Measurements from ENCODE around the gene TPRG1L.
A peak's percentile ranks its signal among the peaks of the same experiment; 100 is the strongest.

Gene TPRG1L

GRCh38 chr1:3609769-3610526, 14.9 kb upstream of the TPRG1L start:
- Histone ChIP-seq H3K36me3 (ENCODE audit: control insufficient read depth in 2 of 2, insufficient read depth in 1 of 2, low read length in 2 of 2) (no peaks in the 10 kb centered on the region), H3K4me1 (ENCODE audit: control insufficient read depth, insufficient read depth, low read length) (no peaks in the 10 kb centered on the region; the same call in 1 of the 2 replicates), H3K27ac (ENCODE audit: extremely low read depth, low read depth, low read length) (no peak overlapping the region), H3K9me3 (ENCODE audit: control insufficient read depth, insufficient read depth, low read depth, low read length) (no peaks in the 10 kb centered on the region), H3K4me3 (ENCODE audit: low read depth, low read length) (no peak overlapping the region)
- ChIA-PET CTCF (interaction anchor here (1.0 to 1.7 kb wide), 2 partner anchors 10 to 18 kb away, joined by 3 to 9 read pairs; no protein-coding TSS in a partner anchor), POLR2A (no interaction called here)
- TF ChIP-seq GLIS1 (tag by site-specific recombination; IDR thresholded peaks at IDR 0.05) (no peak), ZNF302 (tag by site-specific recombination; IDR thresholded peaks at IDR 0.05; ENCODE audit: low read depth) (no peak), EGR2 (tag by site-specific recombination; IDR thresholded peaks at IDR 0.05; ENCODE audit: low read depth) (peak; percentile 29; the same call in 1 of the 2 replicates), ZNF138 (tag by site-specific recombination; IDR thresholded peaks at IDR 0.05; ENCODE audit: borderline replicate concordance) (no peak), WT1 (tag by site-specific recombination; IDR thresholded peaks at IDR 0.05) (0 out of 2 replicates have a peak, but pooled peaks have one; percentile 31), ZBTB26 (tag by site-specific recombination; optimal IDR thresholded peaks at IDR 0.05) (no peak), ZNF157 (tag by site-specific recombination; IDR thresholded peaks at IDR 0.05) (no peak), ZNF174 (tag by site-specific recombination; IDR thresholded peaks at IDR 0.05) (no peak), GLI2 (tag by site-specific recombination; IDR thresholded peaks at IDR 0.05; ENCODE audit: borderline replicate concordance, low read depth) (no peak), OSR2 (tag by site-specific recombination; IDR thresholded peaks at IDR 0.05) (no peak), ZNF433 (tag by site-specific recombination; IDR thresholded peaks at IDR 0.05; ENCODE audit: low read depth) (no peak), ZNF341 (tag by site-specific recombination; IDR thresholded peaks at IDR 0.05; ENCODE audit: low read depth) (peak; percentile 66), ZFP3 (tag by site-specific recombination; IDR thresholded peaks at IDR 0.05; ENCODE audit: low read depth) (no peak), ZNF843 (tag by site-specific recombination; IDR thresholded peaks at IDR 0.05) (no peak), ZNF37A (tag by site-specific recombination; IDR thresholded peaks at IDR 0.05) (no peak), ZNF202 (tag by site-specific recombination; IDR thresholded peaks at IDR 0.05; ENCODE audit: borderline replicate concordance) (no peak), ZNF350 (tag by site-specific recombination; IDR thresholded peaks at IDR 0.05) (no peak), ZNF830 (tag by site-specific recombination; IDR thresholded peaks at IDR 0.05; ENCODE audit: low read depth) (no peak), ZNF521 (tag by site-specific recombination; IDR thresholded peaks at IDR 0.05) (no peak), MYNN (tag by site-specific recombination; IDR thresholded peaks at IDR 0.05; ENCODE audit: borderline replicate concordance) (no peak), ZBTB17 (tag by site-specific recombination; IDR thresholded peaks at IDR 0.05) (no peak), ZNF624 (tag by site-specific recombination; IDR thresholded peaks at IDR 0.05) (no peak), GLI4 (tag by site-specific recombination; IDR thresholded peaks at IDR 0.05) (no peak)
- TF ChIP-seq, protein P1, sequence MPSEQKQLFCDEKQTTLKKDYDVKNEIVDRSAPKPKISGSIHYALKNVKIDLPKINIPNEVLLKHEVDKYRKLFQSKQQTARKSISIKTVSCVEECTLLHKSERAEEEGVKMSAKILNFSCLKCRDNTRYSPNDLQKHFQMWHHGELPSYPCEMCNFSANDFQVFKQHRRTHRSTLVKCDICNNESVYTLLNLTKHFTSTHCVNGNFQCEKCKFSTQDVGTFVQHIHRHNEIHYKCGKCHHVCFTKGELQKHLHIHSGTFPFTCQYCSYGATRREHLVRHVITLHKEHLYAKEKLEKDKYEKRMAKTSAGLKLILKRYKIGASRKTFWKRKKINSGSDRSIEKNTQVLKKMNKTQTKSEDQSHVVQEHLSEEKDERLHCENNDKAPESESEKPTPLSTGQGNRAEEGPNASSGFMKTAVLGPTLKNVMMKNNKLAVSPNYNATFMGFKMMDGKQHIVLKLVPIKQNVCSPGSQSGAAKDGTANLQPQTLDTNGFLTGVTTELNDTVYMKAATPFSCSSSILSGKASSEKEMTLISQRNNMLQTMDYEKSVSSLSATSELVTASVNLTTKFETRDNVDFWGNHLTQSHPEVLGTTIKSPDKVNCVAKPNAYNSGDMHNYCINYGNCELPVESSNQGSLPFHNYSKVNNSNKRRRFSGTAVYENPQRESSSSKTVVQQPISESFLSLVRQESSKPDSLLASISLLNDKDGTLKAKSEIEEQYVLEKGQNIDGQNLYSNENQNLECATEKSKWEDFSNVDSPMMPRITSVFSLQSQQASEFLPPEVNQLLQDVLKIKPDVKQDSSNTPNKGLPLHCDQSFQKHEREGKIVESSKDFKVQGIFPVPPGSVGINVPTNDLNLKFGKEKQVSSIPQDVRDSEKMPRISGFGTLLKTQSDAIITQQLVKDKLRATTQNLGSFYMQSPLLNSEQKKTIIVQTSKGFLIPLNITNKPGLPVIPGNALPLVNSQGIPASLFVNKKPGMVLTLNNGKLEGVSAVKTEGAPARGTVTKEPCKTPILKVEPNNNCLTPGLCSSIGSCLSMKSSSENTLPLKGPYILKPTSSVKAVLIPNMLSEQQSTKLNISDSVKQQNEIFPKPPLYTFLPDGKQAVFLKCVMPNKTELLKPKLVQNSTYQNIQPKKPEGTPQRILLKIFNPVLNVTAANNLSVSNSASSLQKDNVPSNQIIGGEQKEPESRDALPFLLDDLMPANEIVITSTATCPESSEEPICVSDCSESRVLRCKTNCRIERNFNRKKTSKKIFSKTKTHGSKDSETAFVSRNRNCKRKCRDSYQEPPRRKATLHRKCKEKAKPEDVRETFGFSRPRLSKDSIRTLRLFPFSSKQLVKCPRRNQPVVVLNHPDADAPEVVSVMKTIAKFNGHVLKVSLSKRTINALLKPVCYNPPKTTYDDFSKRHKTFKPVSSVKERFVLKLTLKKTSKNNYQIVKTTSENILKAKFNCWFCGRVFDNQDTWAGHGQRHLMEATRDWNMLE (tag by site-specific recombination; conservative IDR thresholded peaks at IDR 0.05; ENCODE audit: low read depth), result no peak
- TF ChIP-seq, protein P2, sequence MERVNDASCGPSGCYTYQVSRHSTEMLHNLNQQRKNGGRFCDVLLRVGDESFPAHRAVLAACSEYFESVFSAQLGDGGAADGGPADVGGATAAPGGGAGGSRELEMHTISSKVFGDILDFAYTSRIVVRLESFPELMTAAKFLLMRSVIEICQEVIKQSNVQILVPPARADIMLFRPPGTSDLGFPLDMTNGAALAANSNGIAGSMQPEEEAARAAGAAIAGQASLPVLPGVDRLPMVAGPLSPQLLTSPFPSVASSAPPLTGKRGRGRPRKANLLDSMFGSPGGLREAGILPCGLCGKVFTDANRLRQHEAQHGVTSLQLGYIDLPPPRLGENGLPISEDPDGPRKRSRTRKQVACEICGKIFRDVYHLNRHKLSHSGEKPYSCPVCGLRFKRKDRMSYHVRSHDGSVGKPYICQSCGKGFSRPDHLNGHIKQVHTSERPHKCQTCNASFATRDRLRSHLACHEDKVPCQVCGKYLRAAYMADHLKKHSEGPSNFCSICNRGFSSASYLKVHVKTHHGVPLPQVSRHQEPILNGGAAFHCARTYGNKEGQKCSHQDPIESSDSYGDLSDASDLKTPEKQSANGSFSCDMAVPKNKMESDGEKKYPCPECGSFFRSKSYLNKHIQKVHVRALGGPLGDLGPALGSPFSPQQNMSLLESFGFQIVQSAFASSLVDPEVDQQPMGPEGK (tag by site-specific recombination; IDR thresholded peaks at IDR 0.05), result no peak
- TF ChIP-seq, protein P3, sequence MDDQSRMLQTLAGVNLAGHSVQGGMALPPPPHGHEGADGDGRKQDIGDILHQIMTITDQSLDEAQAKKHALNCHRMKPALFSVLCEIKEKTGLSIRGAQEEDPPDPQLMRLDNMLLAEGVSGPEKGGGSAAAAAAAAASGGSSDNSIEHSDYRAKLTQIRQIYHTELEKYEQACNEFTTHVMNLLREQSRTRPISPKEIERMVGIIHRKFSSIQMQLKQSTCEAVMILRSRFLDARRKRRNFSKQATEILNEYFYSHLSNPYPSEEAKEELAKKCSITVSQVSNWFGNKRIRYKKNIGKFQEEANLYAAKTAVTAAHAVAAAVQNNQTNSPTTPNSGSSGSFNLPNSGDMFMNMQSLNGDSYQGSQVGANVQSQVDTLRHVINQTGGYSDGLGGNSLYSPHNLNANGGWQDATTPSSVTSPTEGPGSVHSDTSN (CRISPR knock-in tag; IDR thresholded peaks at IDR 0.05), result no peak
- TF ChIP-seq, protein P4, sequence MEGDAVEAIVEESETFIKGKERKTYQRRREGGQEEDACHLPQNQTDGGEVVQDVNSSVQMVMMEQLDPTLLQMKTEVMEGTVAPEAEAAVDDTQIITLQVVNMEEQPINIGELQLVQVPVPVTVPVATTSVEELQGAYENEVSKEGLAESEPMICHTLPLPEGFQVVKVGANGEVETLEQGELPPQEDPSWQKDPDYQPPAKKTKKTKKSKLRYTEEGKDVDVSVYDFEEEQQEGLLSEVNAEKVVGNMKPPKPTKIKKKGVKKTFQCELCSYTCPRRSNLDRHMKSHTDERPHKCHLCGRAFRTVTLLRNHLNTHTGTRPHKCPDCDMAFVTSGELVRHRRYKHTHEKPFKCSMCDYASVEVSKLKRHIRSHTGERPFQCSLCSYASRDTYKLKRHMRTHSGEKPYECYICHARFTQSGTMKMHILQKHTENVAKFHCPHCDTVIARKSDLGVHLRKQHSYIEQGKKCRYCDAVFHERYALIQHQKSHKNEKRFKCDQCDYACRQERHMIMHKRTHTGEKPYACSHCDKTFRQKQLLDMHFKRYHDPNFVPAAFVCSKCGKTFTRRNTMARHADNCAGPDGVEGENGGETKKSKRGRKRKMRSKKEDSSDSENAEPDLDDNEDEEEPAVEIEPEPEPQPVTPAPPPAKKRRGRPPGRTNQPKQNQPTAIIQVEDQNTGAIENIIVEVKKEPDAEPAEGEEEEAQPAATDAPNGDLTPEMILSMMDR (tag by site-specific recombination; IDR thresholded peaks at IDR 0.05), result no peak
